ENCODE data around the gene PSME1.

- TF ChIP-seq CTCF (conservative IDR thresholded peaks at IDR 0.05; ENCODE audit: low read length) (no peak), EZH2phosphoT487 (IDR thresholded peaks at IDR 0.05; ENCODE audit: borderline replicate concordance, low read depth, low read length) (no peak)
These were observed 11.2 kb downstream of the PSME1 start, which contains the start of gene RNF31 for GRCh38 chr14:24146978-24147760.
